ENCODE results near the gene CNGB1. TPM values are rescaled to one million over a fixed set of nuclear protein-coding genes. Genes with fewer than 3 reads are reported as not detected.

CNGB1 gene
- total RNA-seq, 3 donors from 2014 or later: not detected

- Mint-ChIP-seq H3K36me3 (ENCODE audit: insufficient read depth) (no peaks in the 10 kb centered on the region), H3K4me1 (ENCODE audit: low read depth) (no peaks in the 10 kb centered on the region), H3K9me3 (no peaks in the 10 kb centered on the region), H3K27me3 (ENCODE audit: low read depth) (peaks cover 1% of the 10 kb centered on the region), H3K4me3 (no peak overlapping the region)
- no peak for DNase-seq
- no peak for ATAC-seq
Measured at GRCh38 chr16:57914244-57915173, 56.4 kb downstream of the CNGB1 start.

GRCh38 chr16:57912529-57913260 lies 58.2 kb downstream of the CNGB1 start:
- Mint-ChIP-seq H3K36me3 (ENCODE audit: insufficient read depth) (no peaks in the 10 kb centered on the region), H3K4me3 (no peak overlapping the region), H3K27me3 (ENCODE audit: low read depth) (peaks cover 1% of the 10 kb centered on the region), H3K9me3 (no peaks in the 10 kb centered on the region), H3K4me1 (ENCODE audit: low read depth) (no peaks in the 10 kb centered on the region)
- DNase-seq: no peak
- ATAC-seq: no peak

GRCh38 chr16:57911743-57912142 lies 59.2 kb downstream of the CNGB1 start:
- Mint-ChIP-seq H3K36me3 (ENCODE audit: insufficient read depth) (no peaks in the 10 kb centered on the region), H3K4me3 (no peak overlapping the region), H3K9me3 (no peaks in the 10 kb centered on the region), H3K4me1 (ENCODE audit: low read depth) (no peaks in the 10 kb centered on the region), H3K27me3 (ENCODE audit: low read depth) (peaks cover 1% of the 10 kb centered on the region)
- ATAC-seq (no peak), DNase-seq (no peak)

GRCh38 chr16:57910696-57911095 lies 60.2 kb downstream of the CNGB1 start:
- H3K4me1 Mint-ChIP-seq (ENCODE audit: low read depth): no peaks in the 10 kb centered on the region
- no peaks in the 10 kb centered on the region for H3K9me3 Mint-ChIP-seq
- peaks cover 1% of the 10 kb centered on the region for H3K27me3 Mint-ChIP-seq (ENCODE audit: low read depth)
- no peak overlapping the region for H3K4me3 Mint-ChIP-seq
- DNase-seq: no peak
- no peak for ATAC-seq
- H3K36me3 Mint-ChIP-seq (ENCODE audit: insufficient read depth): no peaks in the 10 kb centered on the region

- Mint-ChIP-seq H3K36me3 (ENCODE audit: insufficient read depth) (no peaks in the 10 kb centered on the region), H3K4me1 (ENCODE audit: low read depth) (no peaks in the 10 kb centered on the region), H3K9me3 (no peaks in the 10 kb centered on the region), H3K27me3 (ENCODE audit: low read depth) (peaks cover 10% of the 10 kb centered on the region), H3K4me3 (no peak overlapping the region)
- no peak for ATAC-seq
- DNase-seq: no peak
Measured at GRCh38 chr16:57908409-57908987, 62.4 kb downstream of the CNGB1 start.

- no peaks in the 10 kb centered on the region for H3K36me3 Mint-ChIP-seq (ENCODE audit: insufficient read depth)
- peaks cover 14% of the 10 kb centered on the region for H3K27me3 Mint-ChIP-seq (ENCODE audit: low read depth)
- DNase-seq: no peak
- no peaks in the 10 kb centered on the region for H3K4me1 Mint-ChIP-seq (ENCODE audit: low read depth)
- no peaks in the 10 kb centered on the region for H3K9me3 Mint-ChIP-seq
- ATAC-seq: peak; percentile 18 to 58
- H3K4me3 Mint-ChIP-seq: no peak overlapping the region
Measured at GRCh38 chr16:57906382-57907316, 64.3 kb downstream of the CNGB1 start.

GRCh38 chr16:57904101-57904500 lies 66.8 kb downstream of the CNGB1 start:
- H3K36me3 Mint-ChIP-seq (ENCODE audit: insufficient read depth): no peaks in the 10 kb centered on the region
- peaks cover 21% of the 10 kb centered on the region for H3K27me3 Mint-ChIP-seq (ENCODE audit: low read depth)
- DNase-seq (no peak), ATAC-seq (no peak)
- no peak overlapping the region for H3K4me3 Mint-ChIP-seq
- no peaks in the 10 kb centered on the region for H3K4me1 Mint-ChIP-seq (ENCODE audit: low read depth)
- H3K9me3 Mint-ChIP-seq: no peaks in the 10 kb centered on the region

GRCh38 chr16:57903656-57904055 lies 67.3 kb downstream of the CNGB1 start:
- DNase-seq: no peak
- Mint-ChIP-seq H3K36me3 (ENCODE audit: insufficient read depth) (no peaks in the 10 kb centered on the region), H3K9me3 (no peaks in the 10 kb centered on the region), H3K4me1 (ENCODE audit: low read depth) (no peaks in the 10 kb centered on the region), H3K27me3 (ENCODE audit: low read depth) (peaks cover 21% of the 10 kb centered on the region), H3K4me3 (no peak overlapping the region)
- no peak for ATAC-seq

GRCh38 chr16:57901480-57902069 lies 69.4 kb downstream of the CNGB1 start:
- no peaks in the 10 kb centered on the region for H3K36me3 Mint-ChIP-seq (ENCODE audit: insufficient read depth)
- no peak for ATAC-seq

GRCh38 chr16:57900796-57901479 lies 70.0 kb downstream of the CNGB1 start:
- H3K27me3 Mint-ChIP-seq (ENCODE audit: low read depth): peaks cover 21% of the 10 kb centered on the region
- H3K9me3 Mint-ChIP-seq: no peaks in the 10 kb centered on the region
- no peaks in the 10 kb centered on the region for H3K4me1 Mint-ChIP-seq (ENCODE audit: low read depth)
- no peak for ATAC-seq
- no peaks in the 10 kb centered on the region for H3K36me3 Mint-ChIP-seq (ENCODE audit: insufficient read depth)
- no peak overlapping the region for H3K4me3 Mint-ChIP-seq
- DNase-seq: no peak

More at GRCh38 chr16:57901480-57902069, 69.4 kb downstream of the CNGB1 start:
- Mint-ChIP-seq H3K4me3 (no peak overlapping the region), H3K9me3 (no peaks in the 10 kb centered on the region), H3K27me3 (ENCODE audit: low read depth) (peaks cover 21% of the 10 kb centered on the region), H3K4me1 (ENCODE audit: low read depth) (no peaks in the 10 kb centered on the region)
- no peak for DNase-seq

GRCh38 chr16:57899771-57900661 lies 70.9 kb downstream of the CNGB1 start:
- ATAC-seq (peak; percentile 80 to 88), DNase-seq (peak; percentile 77)
- peaks cover 21% of the 10 kb centered on the region for H3K27me3 Mint-ChIP-seq (ENCODE audit: low read depth)
- H3K36me3 Mint-ChIP-seq (ENCODE audit: insufficient read depth): no peaks in the 10 kb centered on the region
- H3K4me3 Mint-ChIP-seq: no peak overlapping the region
- peaks cover under 1% of the 10 kb centered on the region for H3K4me1 Mint-ChIP-seq (ENCODE audit: low read depth)
- H3K9me3 Mint-ChIP-seq: no peaks in the 10 kb centered on the region

GRCh38 chr16:57898961-57899360 lies 72.0 kb downstream of the CNGB1 start:
- Mint-ChIP-seq H3K9me3 (no peaks in the 10 kb centered on the region), H3K4me3 (no peak overlapping the region), H3K27me3 (ENCODE audit: low read depth) (peaks cover 18% of the 10 kb centered on the region), H3K36me3 (ENCODE audit: insufficient read depth) (no peaks in the 10 kb centered on the region), H3K4me1 (ENCODE audit: low read depth) (peaks cover 11% of the 10 kb centered on the region)
- no peak for DNase-seq
- no peak for ATAC-seq
